Stimulated activated CD4-positive, alpha-beta T cell treated with anti-CD3 and anti-CD28 coated beads, Interleukin-15, amount 100 ng/mL, for 1 hour (primary cell): Measurements from ENCODE around the gene POLR1B.
"Not testable (repeated sequence)": the region's sequence is repeated elsewhere in the genome, so short reads cannot be mapped to it uniquely, and the experiment has no call there.

Experiments
- DNase-seq, 2 donors: peaks; one replicate each; pipeline ENCODE4 v3.0.0-alpha.2; 2020; ENCODE audit warnings: low read depth in 1 of 2, low spot score in 1 of 2

The POLR1B gene

GRCh38 chr2:112539306-112539705 lies 3.0 kb upstream of the POLR1B start:
- DNase-seq = no peak

GRCh38 chr2:112540906-112541305 lies 1.4 kb upstream of the POLR1B start:
- no peak for DNase-seq

GRCh38 chr2:112541315-112542122 lies 746 bp upstream of the POLR1B start:
- peak; percentile 52 for DNase-seq

GRCh38 chr2:112542984-112543661 lies 858 bp downstream of the POLR1B start:
- DNase-seq = no peak

- no peak for DNase-seq
Observed at GRCh38 chr2:112547333-112547732, 5.1 kb downstream of the POLR1B start.

GRCh38 chr2:112548980-112549379 lies 6.7 kb downstream of the POLR1B start:
- DNase-seq = no peak

- DNase-seq = no peak
Observed at GRCh38 chr2:112566104-112566503, 23.8 kb downstream of the POLR1B start.

GRCh38 chr2:112566508-112566907 lies 24.2 kb downstream of the POLR1B start:
- not testable (repeated sequence) for DNase-seq

- no peak for DNase-seq
Observed at GRCh38 chr2:112572005-112572404, 29.7 kb downstream of the POLR1B start.

- DNase-seq = no peak
Observed at GRCh38 chr2:112577756-112578155, 35.5 kb downstream of the POLR1B start.

- no peak for DNase-seq
Observed at GRCh38 chr2:112579241-112579640, 37.0 kb downstream of the POLR1B start.

GRCh38 chr2:112580084-112580483 lies 37.8 kb downstream of the POLR1B start:
- DNase-seq = no peak

- no peak for DNase-seq
Observed at GRCh38 chr2:112582314-112582746, 40.1 kb downstream of the POLR1B start.

GRCh38 chr2:112583497-112584133 lies 41.4 kb downstream of the POLR1B start:
- DNase-seq = no peak

- peak; percentile 80 to 84 for DNase-seq
Observed at GRCh38 chr2:112584134-112584890, 42.0 kb downstream of the POLR1B start, which contains the start of gene CHCHD5. Gene CHCHD5 (plus strand): TSS chr2:112584609. CDS start chr2:112584648, 39 bp downstream.

- no peak for DNase-seq
Observed at GRCh38 chr2:112584891-112585250, 42.6 kb downstream of the POLR1B start.

- no peak for DNase-seq
Observed at GRCh38 chr2:112585400-112585799, 43.1 kb downstream of the POLR1B start.

GRCh38 chr2:112585873-112586464 lies 43.7 kb downstream of the POLR1B start:
- DNase-seq = no peak

GRCh38 chr2:112588611-112589045 lies 46.4 kb downstream of the POLR1B start:
- no peak for DNase-seq

- DNase-seq = no peak
Observed at GRCh38 chr2:112591413-112591812, 49.1 kb downstream of the POLR1B start.

- DNase-seq = no peak
Observed at GRCh38 chr2:112593736-112594135, 51.5 kb downstream of the POLR1B start.
